Neural progenitor cell (in vitro differentiated cells): Measurements from ENCODE around the gene LGALS9C.
"Not testable (repeated sequence)": the region's sequence is repeated elsewhere in the genome, so short reads cannot be mapped to it uniquely, and the experiment has no call there.

Experiments used
- CTCF ChIP-seq: fragments of 200-600 bp; sonication (generic); IDR thresholded peaks from 2 replicates; pipeline ENCODE4 v1.5.1; 2017; ENCODE audit warnings: antibody characterized with exemption, mild to moderate bottlenecking
- EZH2 ChIP-seq: fragments of 200-600 bp; sonication (generic); IDR thresholded peaks from 2 replicates; pipeline ENCODE4 v1.6.1; 2017; ENCODE audit warnings: antibody characterized with exemption, mild to moderate bottlenecking, moderate library complexity
- EZH2phosphoT487 ChIP-seq: fragments of 200-600 bp; sonication (generic); IDR thresholded peaks from 2 replicates; pipeline ENCODE4 v1.6.1; 2017; ENCODE audit warnings: antibody characterized with exemption

DNA sequence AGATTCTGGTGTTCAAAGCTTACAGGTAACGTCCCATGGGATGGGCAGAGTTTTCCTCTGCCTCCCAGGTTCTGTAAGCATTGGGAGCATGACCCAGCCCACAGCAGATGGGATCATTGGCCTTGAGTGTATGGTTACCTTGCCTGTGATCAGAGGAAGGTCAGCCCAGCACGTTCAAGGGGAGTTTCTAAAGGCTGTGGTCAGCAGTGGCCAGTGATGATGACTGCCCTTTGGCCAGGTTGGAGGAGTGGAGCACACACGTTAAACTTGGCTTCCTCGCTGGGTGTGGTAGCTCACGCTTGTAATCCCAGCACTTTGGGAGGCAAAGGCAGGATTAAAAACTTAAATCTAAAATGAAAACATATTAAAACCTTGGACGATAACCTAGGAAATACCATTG is 51.8 kb downstream of the LGALS9C start:
- not testable (repeated sequence) for TF ChIP-seq CTCF, EZH2, EZH2phosphoT487
